SK-N-SH treated with all-trans-retinoic acid at 6 μM for 48 hours (cell line): ENCODE measurements around the gene GATA6.
"Not testable (repeated sequence)": the region's sequence is repeated elsewhere in the genome, so short reads cannot be mapped to it uniquely, and the experiment has no call there.

Source experiments
- ARNTL ChIP-seq: fragments of 450-650 bp; formaldehyde crosslinking; IDR thresholded peaks from 2 replicates; pipeline ENCODE4 v1.5.0; 2020; ENCODE audit warnings: low read depth, mild to moderate bottlenecking, moderate library complexity, borderline replicate concordance
- BACH2 ChIP-seq: fragments of 250-450 bp; sonication (Bioruptor Pico); IDR thresholded peaks from 2 replicates; pipeline ENCODE4 v1.9.0; 2021; ENCODE audit warnings: mild to moderate bottlenecking, borderline replicate concordance
- GLIS3 ChIP-seq: fragments of 250-450 bp; sonication (Bioruptor Pico); IDR thresholded peaks from 2 replicates; pipeline ENCODE4 v1.5.0; 2020; ENCODE audit warnings: mild to moderate bottlenecking, moderate library complexity
- PPARA ChIP-seq: fragments of 250-450 bp; sonication (Bioruptor Pico); IDR thresholded peaks from 2 replicates; pipeline ENCODE4 v1.5.0; 2020; ENCODE audit warnings: mild to moderate bottlenecking, borderline replicate concordance
- RARB ChIP-seq: fragments of 250-450 bp; sonication (Bioruptor Pico); IDR thresholded peaks from 2 replicates; pipeline ENCODE4 v1.8.0; 2021; ENCODE audit warnings: mild to moderate bottlenecking, moderate library complexity
- TOX ChIP-seq: fragments of 250-450 bp; sonication (Bioruptor Pico); IDR thresholded peaks from 2 replicates; pipeline ENCODE4 v1.8.0; 2021; ENCODE audit warnings: mild to moderate bottlenecking, moderate library complexity, borderline replicate concordance
- ZFP3 ChIP-seq: fragments of 250-450 bp; sonication (Bioruptor Pico); IDR thresholded peaks from 2 replicates; pipeline ENCODE4 v1.5.0; 2020; ENCODE audit warnings: mild to moderate bottlenecking, moderate library complexity
- TF ChIP-seq, protein P1 (sequence below): fragments of 250-450 bp; sonication (Bioruptor Pico); IDR thresholded peaks from 2 replicates; pipeline ENCODE4 v1.5.1; 2021; ENCODE audit warnings: mild to moderate bottlenecking, moderate library complexity
- TF ChIP-seq, protein P2 (sequence below): fragments of 250-450 bp; sonication (Bioruptor Pico); IDR thresholded peaks from 2 replicates; pipeline ENCODE4 v1.8.0; 2020; ENCODE audit warnings: mild to moderate bottlenecking, moderate library complexity, borderline replicate concordance
- TF ChIP-seq, protein P3 (sequence below): fragments of 250-450 bp; sonication (Bioruptor Pico); IDR thresholded peaks from 2 replicates; pipeline ENCODE4 v1.8.0; 2021; ENCODE audit warnings: low read depth, mild to moderate bottlenecking, moderate library complexity, borderline replicate concordance
- TF ChIP-seq, protein P4 (sequence below): fragments of 250-450 bp; sonication (Bioruptor Pico); IDR thresholded peaks from 2 replicates; pipeline ENCODE4 v1.5.1; 2020; ENCODE audit warnings: low read depth, mild to moderate bottlenecking, moderate library complexity

DNA sequence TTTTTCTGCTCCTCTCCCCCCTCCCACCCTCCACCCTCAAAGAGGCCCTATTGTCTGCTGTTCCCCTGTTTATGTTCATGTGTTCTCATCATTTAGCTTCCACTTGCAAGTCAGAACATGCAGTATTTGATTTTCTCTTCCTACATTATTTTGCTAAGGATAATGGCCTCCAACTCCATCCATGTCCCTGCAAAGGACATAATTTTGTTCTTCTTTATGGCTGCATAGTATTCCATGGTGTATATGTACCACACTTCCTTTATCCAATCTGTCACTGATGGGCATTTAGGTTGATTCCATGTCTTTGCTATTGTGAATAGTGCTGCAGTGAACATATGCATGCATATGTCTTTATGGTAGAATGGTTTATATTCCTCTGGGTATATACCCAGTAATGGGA, 51.2 kb downstream of the GATA6 start:
- not testable (repeated sequence) for TF ChIP-seq RARB, GLIS3, BACH2, ZFP3, PPARA, TOX, ARNTL (CRISPR knock-in tag)
- TF ChIP-seq, protein P1, sequence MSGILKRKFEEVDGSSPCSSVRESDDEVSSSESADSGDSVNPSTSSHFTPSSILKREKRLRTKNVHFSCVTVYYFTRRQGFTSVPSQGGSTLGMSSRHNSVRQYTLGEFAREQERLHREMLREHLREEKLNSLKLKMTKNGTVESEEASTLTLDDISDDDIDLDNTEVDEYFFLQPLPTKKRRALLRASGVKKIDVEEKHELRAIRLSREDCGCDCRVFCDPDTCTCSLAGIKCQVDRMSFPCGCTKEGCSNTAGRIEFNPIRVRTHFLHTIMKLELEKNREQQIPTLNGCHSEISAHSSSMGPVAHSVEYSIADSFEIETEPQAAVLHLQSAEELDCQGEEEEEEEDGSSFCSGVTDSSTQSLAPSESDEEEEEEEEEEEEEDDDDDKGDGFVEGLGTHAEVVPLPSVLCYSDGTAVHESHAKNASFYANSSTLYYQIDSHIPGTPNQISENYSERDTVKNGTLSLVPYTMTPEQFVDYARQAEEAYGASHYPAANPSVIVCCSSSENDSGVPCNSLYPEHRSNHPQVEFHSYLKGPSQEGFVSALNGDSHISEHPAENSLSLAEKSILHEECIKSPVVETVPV (CRISPR knock-in tag), result not testable (repeated sequence)
- TF ChIP-seq, protein P2, sequence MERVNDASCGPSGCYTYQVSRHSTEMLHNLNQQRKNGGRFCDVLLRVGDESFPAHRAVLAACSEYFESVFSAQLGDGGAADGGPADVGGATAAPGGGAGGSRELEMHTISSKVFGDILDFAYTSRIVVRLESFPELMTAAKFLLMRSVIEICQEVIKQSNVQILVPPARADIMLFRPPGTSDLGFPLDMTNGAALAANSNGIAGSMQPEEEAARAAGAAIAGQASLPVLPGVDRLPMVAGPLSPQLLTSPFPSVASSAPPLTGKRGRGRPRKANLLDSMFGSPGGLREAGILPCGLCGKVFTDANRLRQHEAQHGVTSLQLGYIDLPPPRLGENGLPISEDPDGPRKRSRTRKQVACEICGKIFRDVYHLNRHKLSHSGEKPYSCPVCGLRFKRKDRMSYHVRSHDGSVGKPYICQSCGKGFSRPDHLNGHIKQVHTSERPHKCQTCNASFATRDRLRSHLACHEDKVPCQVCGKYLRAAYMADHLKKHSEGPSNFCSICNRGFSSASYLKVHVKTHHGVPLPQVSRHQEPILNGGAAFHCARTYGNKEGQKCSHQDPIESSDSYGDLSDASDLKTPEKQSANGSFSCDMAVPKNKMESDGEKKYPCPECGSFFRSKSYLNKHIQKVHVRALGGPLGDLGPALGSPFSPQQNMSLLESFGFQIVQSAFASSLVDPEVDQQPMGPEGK (CRISPR knock-in tag), result not testable (repeated sequence)
- TF ChIP-seq, protein P3, sequence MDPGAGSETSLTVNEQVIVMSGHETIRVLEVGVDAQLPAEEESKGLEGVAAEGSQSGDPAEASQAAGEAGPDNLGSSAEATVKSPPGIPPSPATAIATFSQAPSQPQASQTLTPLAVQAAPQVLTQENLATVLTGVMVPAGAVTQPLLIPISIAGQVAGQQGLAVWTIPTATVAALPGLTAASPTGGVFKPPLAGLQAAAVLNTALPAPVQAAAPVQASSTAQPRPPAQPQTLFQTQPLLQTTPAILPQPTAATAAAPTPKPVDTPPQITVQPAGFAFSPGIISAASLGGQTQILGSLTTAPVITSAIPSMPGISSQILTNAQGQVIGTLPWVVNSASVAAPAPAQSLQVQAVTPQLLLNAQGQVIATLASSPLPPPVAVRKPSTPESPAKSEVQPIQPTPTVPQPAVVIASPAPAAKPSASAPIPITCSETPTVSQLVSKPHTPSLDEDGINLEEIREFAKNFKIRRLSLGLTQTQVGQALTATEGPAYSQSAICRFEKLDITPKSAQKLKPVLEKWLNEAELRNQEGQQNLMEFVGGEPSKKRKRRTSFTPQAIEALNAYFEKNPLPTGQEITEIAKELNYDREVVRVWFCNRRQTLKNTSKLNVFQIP (CRISPR knock-in tag), result not testable (repeated sequence)
- TF ChIP-seq, protein P4, sequence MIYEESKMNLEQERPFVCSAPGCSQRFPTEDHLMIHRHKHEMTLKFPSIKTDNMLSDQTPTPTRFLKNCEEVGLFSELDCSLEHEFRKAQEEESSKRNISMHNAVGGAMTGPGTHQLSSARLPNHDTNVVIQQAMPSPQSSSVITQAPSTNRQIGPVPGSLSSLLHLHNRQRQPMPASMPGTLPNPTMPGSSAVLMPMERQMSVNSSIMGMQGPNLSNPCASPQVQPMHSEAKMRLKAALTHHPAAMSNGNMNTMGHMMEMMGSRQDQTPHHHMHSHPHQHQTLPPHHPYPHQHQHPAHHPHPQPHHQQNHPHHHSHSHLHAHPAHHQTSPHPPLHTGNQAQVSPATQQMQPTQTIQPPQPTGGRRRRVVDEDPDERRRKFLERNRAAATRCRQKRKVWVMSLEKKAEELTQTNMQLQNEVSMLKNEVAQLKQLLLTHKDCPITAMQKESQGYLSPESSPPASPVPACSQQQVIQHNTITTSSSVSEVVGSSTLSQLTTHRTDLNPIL (CRISPR knock-in tag), result not testable (repeated sequence)
